Stimulated activated naive CD4-positive, alpha-beta T cell treated with Interleukin-2 at 50 U/mL for 16 hours (primary cell): ENCODE measurements around the gene DIP2C.
"Not testable (repeated sequence)": the region's sequence is repeated elsewhere in the genome, so short reads cannot be mapped to it uniquely, and the experiment has no call there.

Experiments used
- DNase-seq: peaks from one replicate; lab custom pipeline; 2025; lab: John Stamatoyannopoulos, UW

Gene DIP2C

GRCh38 chr10:640673-641045, 48.8 kb downstream of the DIP2C start:
- no peak for DNase-seq

GRCh38 chr10:639751-640672, 49.5 kb downstream of the DIP2C start:
- no peak for DNase-seq

- DNase-seq = no peak
These were observed 50.3 kb downstream of the DIP2C start for GRCh38 chr10:639001-639750.

- DNase-seq = no peak
These were observed 51.7 kb downstream of the DIP2C start for GRCh38 chr10:637771-638195.

GRCh38 chr10:637221-637620, 52.2 kb downstream of the DIP2C start:
- DNase-seq = no peak

GRCh38 chr10:636769-637168, 52.7 kb downstream of the DIP2C start:
- no peak for DNase-seq

GRCh38 chr10:636016-636730, 53.3 kb downstream of the DIP2C start:
- DNase-seq = no peak

GRCh38 chr10:635088-635861, 54.2 kb downstream of the DIP2C start:
- DNase-seq = no peak

- no peak for DNase-seq
These were observed 55.2 kb downstream of the DIP2C start for GRCh38 chr10:634256-634655.

- DNase-seq = no peak
These were observed 55.9 kb downstream of the DIP2C start for GRCh38 chr10:633279-634245.

GRCh38 chr10:632807-633177, 56.7 kb downstream of the DIP2C start:
- DNase-seq = not testable (repeated sequence)

GRCh38 chr10:632155-632806, 57.2 kb downstream of the DIP2C start:
- DNase-seq = not testable (repeated sequence)

GRCh38 chr10:631266-631665, 58.2 kb downstream of the DIP2C start:
- no peak for DNase-seq

- DNase-seq = no peak
These were observed 58.8 kb downstream of the DIP2C start for GRCh38 chr10:630581-631073.

GRCh38 chr10:629186-629998, 60.1 kb downstream of the DIP2C start:
- no peak for DNase-seq

GRCh38 chr10:628386-629045, 61.0 kb downstream of the DIP2C start:
- no peak for DNase-seq

- no peak for DNase-seq
These were observed 62.2 kb downstream of the DIP2C start for GRCh38 chr10:627032-627992.
